Karpas-422 (cell line): ENCODE results near the gene MTARC2. TPM values are rescaled to one million over a fixed set of nuclear protein-coding genes. Genes with fewer than 3 reads are reported as not detected.
A peak's percentile ranks its signal among the peaks of the same experiment; 100 is the strongest.

Experiments used
- DNase-seq: peaks from one replicate; pipeline ENCODE4 v3.0.0-alpha.2; 2015
- H2AFZ ChIP-seq: fragments of 200-600 bp; sonication (generic); 2 replicates; pipeline ENCODE4 v1.6.1; 2014; ENCODE audit warnings: antibody characterized with exemption, low read length, mixed read lengths
- H3K27ac ChIP-seq: fragments of 200-600 bp; sonication (generic); 2 replicates; pipeline ENCODE4 v1.5.1; 2014; ENCODE audit warnings: mild to moderate bottlenecking, low read length, moderate library complexity
- H3K27me3 ChIP-seq: fragments of 200-600 bp; sonication (generic); 2 replicates; pipeline ENCODE4 v1.6.1; 2014; ENCODE audit warnings: low read length, mixed read lengths
- H3K36me3 ChIP-seq: fragments of 200-600 bp; sonication (generic); 2 replicates; pipeline ENCODE4 v1.6.1; 2014; ENCODE audit warnings: low read length, mixed read lengths; ENCODE audit not compliant: insufficient read depth
- H3K4me1 ChIP-seq: fragments of 200-600 bp; sonication (generic); 2 replicates; pipeline ENCODE4 v1.6.1; 2014; ENCODE audit warnings: mild to moderate bottlenecking, low read length, mixed read lengths
- H3K4me2 ChIP-seq: fragments of 200-600 bp; sonication (generic); 2 replicates; pipeline ENCODE4 v1.6.1; 2014; ENCODE audit warnings: low read length, low read depth, mild to moderate bottlenecking; ENCODE audit not compliant: poor library complexity, severe bottlenecking
- H3K4me3 ChIP-seq: fragments of 200-600 bp; sonication (generic); 2 replicates; pipeline ENCODE4 v1.5.1; 2014; ENCODE audit warnings: mild to moderate bottlenecking, antibody characterized with exemption, low read length, mixed read lengths
- H3K79me2 ChIP-seq: fragments of 200-600 bp; sonication (generic); 2 replicates; pipeline ENCODE4 v1.6.1; 2014; ENCODE audit warnings: mild to moderate bottlenecking, low read length, mixed read lengths
- H3K9ac ChIP-seq: fragments of 200-600 bp; sonication (generic); 2 replicates; pipeline ENCODE4 v1.6.0; 2014; ENCODE audit warnings: low read length
- H3K9me2 ChIP-seq: fragments of 200-600 bp; sonication (generic), shearing (Covaris generic); replicated peaks from 2 replicates; pipeline ENCODE4 v1.6.0; 2014; ENCODE audit warnings: mild to moderate bottlenecking, low read length, moderate library complexity; ENCODE audit not compliant: insufficient read depth
- H3K9me3 ChIP-seq: fragments of 300-700, 200-600 bp; sonication (generic); 2 replicates; pipeline ENCODE4 v1.6.1; 2014; ENCODE audit warnings: low read length, mixed read lengths
- H4K20me1 ChIP-seq: fragments of 200-600 bp; sonication (generic); 2 replicates; pipeline ENCODE4 v1.6.1; 2014; ENCODE audit warnings: mild to moderate bottlenecking, antibody characterized with exemption, low read length, low read depth; ENCODE audit not compliant: insufficient read depth
- total RNA-seq: library from RNA; depleted of rRNA; stranded (reverse); fragments of >200 nt; shearing (Covaris generic); gene quantifications from 2 replicates; pipeline ENCODE4 v1.2.3, GENCODE V29; 2014; ENCODE audit warnings: low replicate concordance

MTARC2 gene
- total RNA-seq, 1 experiment from 2014 or later = 0.48 TPM

DNA sequence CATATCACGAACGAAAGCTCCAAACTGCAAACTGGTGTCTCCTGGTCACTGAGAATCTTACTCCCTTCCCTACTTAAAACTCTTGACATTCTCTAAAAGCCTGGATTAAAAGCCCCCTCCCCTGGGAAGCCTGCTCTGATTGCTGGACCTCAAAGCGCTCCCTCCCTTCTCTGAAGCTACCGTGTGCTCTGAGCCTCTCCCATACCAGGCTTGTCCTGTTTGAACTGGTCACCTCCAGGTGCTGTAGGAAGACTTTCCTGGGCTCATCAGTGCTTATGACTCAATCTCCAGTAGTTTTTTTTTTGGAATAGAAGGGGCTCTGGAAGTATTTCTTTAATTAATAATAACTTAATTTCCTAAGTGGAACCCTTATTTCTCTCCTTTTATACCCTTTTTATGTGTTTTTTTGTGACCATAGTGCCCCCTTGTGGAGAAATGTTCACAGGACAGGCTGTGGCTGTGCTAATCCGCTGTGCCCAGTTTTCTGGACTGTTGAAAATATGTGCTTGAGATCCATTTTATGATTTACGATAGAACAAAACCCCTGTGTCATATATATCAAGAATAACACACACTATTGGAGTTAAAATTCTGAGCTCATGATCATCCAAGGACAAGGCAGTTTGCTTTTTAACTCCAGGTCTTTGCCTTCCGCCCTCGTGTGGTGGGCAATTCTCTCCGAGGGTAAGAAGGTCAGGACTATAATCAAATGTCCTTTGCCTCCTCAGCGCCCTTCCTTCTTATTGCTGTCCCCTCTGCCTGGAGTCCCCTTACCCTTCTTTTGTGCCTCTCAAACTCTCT lies 55.5 kb downstream of the MTARC2 start:
- no peaks in the 10 kb centered on the region for H3K79me2 ChIP-seq
- peak; percentile 78 for DNase-seq
- no peak overlapping the region for H2AFZ ChIP-seq
- H3K9me2 ChIP-seq = no peaks in the 10 kb centered on the region
- no peak overlapping the region for H3K4me2 ChIP-seq
- no peak overlapping the region for H3K4me3 ChIP-seq
- no peaks in the 10 kb centered on the region for H3K27me3 ChIP-seq
- H4K20me1 ChIP-seq = no peaks in the 10 kb centered on the region
- no peaks in the 10 kb centered on the region for H3K9me3 ChIP-seq
- H3K9ac ChIP-seq = no peak overlapping the region
- H3K36me3 ChIP-seq = no peaks in the 10 kb centered on the region
- H3K27ac ChIP-seq = no peak overlapping the region
- H3K4me1 ChIP-seq = no peaks in the 10 kb centered on the region

DNA sequence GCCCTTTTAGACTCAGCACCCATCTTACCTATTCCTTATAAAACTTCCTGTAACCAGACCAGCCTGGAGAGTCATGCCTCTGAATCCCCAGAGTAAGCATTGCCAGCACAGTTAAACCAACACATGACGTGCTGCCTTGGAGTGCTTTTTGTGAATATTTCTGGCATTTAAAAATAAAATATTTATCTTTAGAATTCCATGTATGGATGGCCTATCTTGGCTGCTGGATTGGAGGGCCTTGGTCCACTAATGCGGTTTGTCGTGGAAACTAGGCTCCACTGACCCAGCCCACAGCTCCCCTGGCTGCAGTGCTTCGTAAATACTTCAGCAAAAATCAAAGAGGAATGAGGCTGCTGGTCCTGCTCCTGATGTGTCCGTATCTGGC lies 56.1 kb downstream of the MTARC2 start:
- Histone ChIP-seq H2AFZ (no peak overlapping the region), H3K9me3 (no peaks in the 10 kb centered on the region), H3K9ac (no peak overlapping the region), H3K27me3 (no peaks in the 10 kb centered on the region), H4K20me1 (no peaks in the 10 kb centered on the region), H3K79me2 (no peaks in the 10 kb centered on the region), H3K4me3 (no peak overlapping the region), H3K4me2 (no peak overlapping the region), H3K4me1 (no peaks in the 10 kb centered on the region), H3K9me2 (no peaks in the 10 kb centered on the region), H3K27ac (no peak overlapping the region), H3K36me3 (no peaks in the 10 kb centered on the region)
- DNase-seq = no peak

DNA sequence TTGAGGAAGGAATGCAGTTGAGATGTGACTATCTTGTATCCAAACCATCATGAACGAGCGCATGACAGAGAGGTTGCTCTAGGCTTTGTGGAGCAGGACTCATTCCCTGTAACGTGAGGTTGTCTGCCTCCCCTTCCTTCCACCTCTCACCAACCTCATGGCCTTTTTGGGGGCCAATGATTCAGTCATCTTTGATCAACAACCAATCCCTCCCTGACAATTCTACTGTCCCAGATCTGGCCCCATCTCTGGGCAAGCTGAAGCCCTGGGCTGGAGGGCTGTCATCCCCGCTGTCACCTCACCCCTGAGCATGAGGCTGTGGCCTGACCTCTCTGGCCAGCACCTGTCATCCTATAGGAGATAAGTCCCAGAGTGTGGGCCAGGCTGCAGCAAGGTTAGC lies 58.3 kb downstream of the MTARC2 start:
- Histone ChIP-seq H3K9me2 (no peaks in the 10 kb centered on the region), H3K4me2 (no peak overlapping the region), H3K27me3 (no peaks in the 10 kb centered on the region; the same call in 1 of the 2 replicates), H3K79me2 (no peaks in the 10 kb centered on the region), H3K9me3 (no peaks in the 10 kb centered on the region), H4K20me1 (no peaks in the 10 kb centered on the region), H3K9ac (no peak overlapping the region), H3K4me3 (no peak overlapping the region), H3K4me1 (no peaks in the 10 kb centered on the region), H3K36me3 (no peaks in the 10 kb centered on the region), H3K27ac (no peak overlapping the region), H2AFZ (no peak overlapping the region)
- DNase-seq = no peak

DNA sequence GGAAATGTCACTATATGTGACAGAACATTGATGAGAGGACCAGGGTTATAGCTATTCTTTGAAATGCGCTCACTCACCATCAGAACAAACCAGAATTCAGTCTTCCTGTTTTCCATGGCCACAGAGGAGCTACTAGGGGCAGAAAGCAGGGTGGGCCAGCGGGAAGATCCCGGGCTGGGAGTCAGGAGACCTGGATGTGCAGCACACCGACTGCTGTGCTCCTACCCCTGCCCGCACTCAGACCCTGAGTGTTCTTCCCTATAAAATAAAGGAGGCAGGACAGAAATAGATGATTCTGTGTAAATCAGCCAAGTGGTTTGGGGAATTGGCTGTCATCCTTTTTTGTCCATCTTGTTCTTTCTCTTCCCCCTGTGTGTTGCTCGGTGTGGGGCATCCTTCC lies 59.6 kb downstream of the MTARC2 start:
- Histone ChIP-seq H2AFZ (no peak overlapping the region), H3K27me3 (no peaks in the 10 kb centered on the region; the same call in 1 of the 2 replicates), H3K9ac (no peak overlapping the region), H3K4me3 (no peak overlapping the region), H3K79me2 (no peaks in the 10 kb centered on the region), H3K9me2 (no peaks in the 10 kb centered on the region), H3K4me2 (no peak overlapping the region), H3K9me3 (no peaks in the 10 kb centered on the region), H4K20me1 (no peaks in the 10 kb centered on the region), H3K36me3 (no peaks in the 10 kb centered on the region), H3K27ac (no peak overlapping the region), H3K4me1 (no peaks in the 10 kb centered on the region)
- DNase-seq = no peak

DNA sequence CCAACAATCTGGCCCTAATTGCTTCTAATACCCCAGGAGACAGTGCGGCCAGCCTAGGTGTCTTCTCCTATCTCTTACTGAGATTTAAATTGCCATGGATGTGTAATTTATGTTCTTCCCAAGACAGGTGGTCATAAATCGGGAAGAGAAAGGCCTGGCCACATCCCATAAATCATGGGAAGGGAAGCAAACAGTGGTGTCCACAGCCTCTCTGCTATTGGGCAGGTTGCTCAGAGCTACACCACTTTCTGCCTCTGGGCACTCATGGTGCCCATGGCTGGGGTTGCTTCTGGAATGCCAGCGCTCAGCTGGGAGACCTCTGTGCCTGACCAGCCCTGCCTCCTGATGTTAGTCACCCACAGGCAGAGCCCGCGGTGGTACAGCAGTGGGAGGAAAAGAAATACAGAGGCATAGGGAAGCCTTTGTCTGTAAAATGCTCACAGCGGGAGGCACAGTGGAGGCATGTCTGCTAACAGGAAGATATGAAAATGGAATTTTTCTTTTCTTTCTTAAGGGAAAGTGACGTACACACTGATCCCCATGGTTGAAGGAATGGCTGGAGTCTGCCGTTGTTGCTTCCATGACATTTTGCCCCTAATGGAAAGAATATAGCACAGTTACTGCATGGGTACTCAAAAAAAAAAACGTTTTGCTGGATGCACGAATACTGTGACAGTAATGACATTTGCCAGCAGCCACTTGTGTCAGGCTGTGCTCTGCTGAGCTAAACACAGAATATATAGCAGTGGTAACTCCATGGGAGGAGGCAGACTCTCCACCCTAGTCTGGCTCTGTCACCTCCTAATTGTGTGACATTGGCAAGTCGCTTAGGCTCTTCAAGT lies 60.4 kb downstream of the MTARC2 start:
- Histone ChIP-seq H3K27me3 (no peaks in the 10 kb centered on the region; the same call in 1 of the 2 replicates), H3K9me2 (no peaks in the 10 kb centered on the region), H3K9me3 (no peaks in the 10 kb centered on the region), H3K4me1 (no peaks in the 10 kb centered on the region), H3K27ac (no peak overlapping the region), H3K4me3 (no peak overlapping the region), H4K20me1 (no peaks in the 10 kb centered on the region), H3K36me3 (no peaks in the 10 kb centered on the region), H3K9ac (no peak overlapping the region), H3K79me2 (no peaks in the 10 kb centered on the region), H3K4me2 (no peak overlapping the region), H2AFZ (no peak overlapping the region)
- DNase-seq = no peak

DNA sequence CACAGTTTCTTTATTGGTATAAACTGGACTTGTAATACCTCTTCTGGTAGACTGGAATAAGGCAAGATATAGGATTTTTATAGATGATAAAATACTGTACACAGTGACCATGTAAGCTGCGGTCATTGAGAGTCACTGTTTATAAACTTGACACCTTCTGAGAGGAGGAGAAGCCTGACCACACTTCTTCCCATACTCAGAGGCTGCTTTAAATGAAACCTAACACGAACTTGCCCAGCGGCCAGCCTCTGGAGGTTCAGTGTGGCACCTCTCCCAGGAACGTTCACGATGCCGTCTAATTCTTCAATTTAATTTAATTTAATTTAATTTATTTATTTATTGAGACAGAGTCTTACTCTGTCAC lies 61.0 kb downstream of the MTARC2 start:
- Histone ChIP-seq H3K9me3 (no peaks in the 10 kb centered on the region), H3K4me3 (no peak overlapping the region), H3K4me2 (no peak overlapping the region), H3K36me3 (no peaks in the 10 kb centered on the region), H2AFZ (no peak overlapping the region), H3K79me2 (no peaks in the 10 kb centered on the region), H3K9ac (no peak overlapping the region), H4K20me1 (no peaks in the 10 kb centered on the region), H3K27me3 (no peaks in the 10 kb centered on the region; the same call in 1 of the 2 replicates), H3K4me1 (no peaks in the 10 kb centered on the region), H3K27ac (no peak overlapping the region), H3K9me2 (no peaks in the 10 kb centered on the region)
- DNase-seq = no peak

DNA sequence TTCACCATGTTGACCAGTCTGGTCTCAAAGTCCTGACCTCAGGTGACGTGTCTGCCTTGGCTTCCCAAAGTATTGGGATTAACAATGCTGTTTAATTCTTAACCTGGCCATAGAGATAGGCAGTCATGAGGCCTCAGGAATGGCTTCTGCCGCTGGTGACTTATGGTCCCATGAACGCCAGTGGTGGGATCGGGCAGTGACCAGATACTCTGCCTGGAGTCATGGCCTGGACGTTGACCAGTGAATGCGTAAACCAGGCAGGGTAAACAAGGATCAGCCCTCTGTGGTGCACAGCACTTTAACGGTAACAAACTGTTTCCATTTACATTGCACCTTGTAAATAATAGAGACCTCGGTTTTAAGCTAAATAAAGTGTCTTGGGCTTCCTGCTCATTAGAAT lies 61.6 kb downstream of the MTARC2 start:
- no peak overlapping the region for H3K4me2 ChIP-seq
- DNase-seq = no peak
- H4K20me1 ChIP-seq = no peaks in the 10 kb centered on the region
- H3K4me3 ChIP-seq = no peak overlapping the region
- no peaks in the 10 kb centered on the region for H3K9me3 ChIP-seq
- no peaks in the 10 kb centered on the region for H3K36me3 ChIP-seq
- H3K9me2 ChIP-seq = no peaks in the 10 kb centered on the region
- H3K4me1 ChIP-seq = no peaks in the 10 kb centered on the region
- H3K9ac ChIP-seq = no peak overlapping the region
- no peak overlapping the region for H3K27ac ChIP-seq
- H3K27me3 ChIP-seq = no peaks in the 10 kb centered on the region; the same call in 1 of the 2 replicates
- no peaks in the 10 kb centered on the region for H3K79me2 ChIP-seq
- no peak overlapping the region for H2AFZ ChIP-seq

DNA sequence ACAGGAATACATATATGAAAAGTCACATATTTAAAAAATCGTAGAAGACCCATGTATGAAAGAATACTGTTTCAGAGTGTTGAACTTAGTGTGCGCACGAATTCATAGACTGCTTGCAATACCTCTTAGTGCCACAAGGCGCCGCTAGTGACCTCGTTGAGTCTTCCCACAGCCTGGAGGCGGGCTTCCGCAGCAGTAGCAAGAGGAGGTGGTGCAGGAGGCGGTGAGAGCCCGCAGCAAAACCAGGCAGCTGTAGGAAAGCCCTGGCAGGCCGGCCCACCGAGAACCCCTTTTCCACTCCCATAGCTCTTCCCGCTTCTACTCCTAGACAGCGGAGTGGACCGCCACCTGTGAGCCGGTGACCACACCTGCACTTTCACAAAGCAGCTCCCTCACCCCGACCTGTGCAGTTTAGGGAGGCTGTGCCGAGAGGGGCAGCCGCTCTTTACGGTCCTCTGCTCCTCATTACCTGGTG lies 62.1 kb downstream of the MTARC2 start:
- Histone ChIP-seq H4K20me1 (no peaks in the 10 kb centered on the region), H3K9me2 (no peaks in the 10 kb centered on the region), H3K4me3 (no peak overlapping the region; the same call in 1 of the 2 replicates), H3K27ac (no peak overlapping the region), H3K79me2 (no peaks in the 10 kb centered on the region), H3K9me3 (no peaks in the 10 kb centered on the region), H3K4me2 (peak overlapping the region; percentile 43), H3K4me1 (no peaks in the 10 kb centered on the region), H3K27me3 (no peaks in the 10 kb centered on the region; the same call in 1 of the 2 replicates), H2AFZ (0 out of 2 replicates have a peak overlapping the region, but pooled peaks have one; percentile 54), H3K36me3 (no peaks in the 10 kb centered on the region), H3K9ac (no peak overlapping the region)
- peak; percentile 90 for DNase-seq
